Right hindlimb (tissue), 1 donor: ENCODE data around the gene ADAMTS17.
"Not testable (repeated sequence)": the region's sequence is repeated elsewhere in the genome, so short reads cannot be mapped to it uniquely, and the experiment has no call there.

Source experiments
- DNase-seq: peaks from one replicate; pipeline ENCODE4 v3.0.0-alpha.2; 2018

The ADAMTS17 gene

DNA sequence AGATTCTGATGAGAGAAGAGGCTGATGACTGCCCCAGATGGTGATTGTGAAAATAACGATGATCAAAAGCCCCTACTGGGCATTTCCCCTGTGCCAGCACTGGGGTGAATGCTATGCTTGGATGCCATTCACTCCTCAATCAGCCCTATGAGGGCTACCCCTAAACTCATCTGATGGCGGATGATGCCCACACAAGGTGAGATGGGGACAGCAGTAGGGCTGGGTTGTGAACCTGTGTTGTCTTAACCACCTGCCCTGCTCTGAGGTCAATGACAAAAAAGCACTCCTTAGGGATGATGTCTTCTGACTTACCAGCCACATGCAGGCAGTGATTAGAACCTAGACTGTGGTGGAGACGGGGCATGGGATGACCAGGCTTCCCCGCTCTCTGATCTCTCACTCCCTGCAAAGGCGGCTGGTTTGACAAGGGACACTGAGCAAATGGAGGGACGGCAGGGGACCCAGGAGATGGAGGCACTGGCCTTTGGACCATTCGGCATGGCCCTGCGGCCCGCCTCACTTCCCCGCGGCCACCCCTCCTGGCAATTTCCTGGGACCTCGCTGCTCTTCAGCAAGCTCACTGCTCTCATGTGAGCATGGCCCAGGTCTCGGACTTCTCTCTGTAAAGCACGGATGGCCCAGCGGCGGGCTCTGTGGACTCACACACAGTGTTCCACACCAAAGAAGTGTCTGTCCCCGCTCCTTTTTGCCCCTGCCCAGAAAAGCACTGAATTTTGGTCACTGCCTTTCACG is 357.1 kb downstream of the ADAMTS17 start:
- no peak for DNase-seq

DNA sequence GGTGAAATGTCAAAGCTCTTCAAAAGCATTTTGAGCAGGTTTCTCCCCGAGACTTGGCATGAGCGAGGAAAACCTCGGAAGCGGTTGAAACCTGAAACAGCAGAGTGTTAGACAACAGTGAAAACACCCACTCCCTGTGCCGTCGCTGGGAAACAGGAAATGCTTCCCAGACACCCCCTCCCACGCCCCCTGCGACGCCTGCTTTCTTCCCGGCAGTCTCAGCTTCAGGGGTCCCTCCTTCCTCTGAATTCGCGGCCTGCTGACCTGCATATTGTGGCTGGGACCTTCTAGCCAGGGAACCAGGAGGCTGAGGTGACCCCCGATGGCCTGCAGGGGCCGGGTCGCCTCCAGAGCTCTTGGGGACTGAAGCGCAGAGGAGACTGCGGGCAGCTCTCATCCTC is 357.9 kb downstream of the ADAMTS17 start:
- DNase-seq, result peak; percentile 74

DNA sequence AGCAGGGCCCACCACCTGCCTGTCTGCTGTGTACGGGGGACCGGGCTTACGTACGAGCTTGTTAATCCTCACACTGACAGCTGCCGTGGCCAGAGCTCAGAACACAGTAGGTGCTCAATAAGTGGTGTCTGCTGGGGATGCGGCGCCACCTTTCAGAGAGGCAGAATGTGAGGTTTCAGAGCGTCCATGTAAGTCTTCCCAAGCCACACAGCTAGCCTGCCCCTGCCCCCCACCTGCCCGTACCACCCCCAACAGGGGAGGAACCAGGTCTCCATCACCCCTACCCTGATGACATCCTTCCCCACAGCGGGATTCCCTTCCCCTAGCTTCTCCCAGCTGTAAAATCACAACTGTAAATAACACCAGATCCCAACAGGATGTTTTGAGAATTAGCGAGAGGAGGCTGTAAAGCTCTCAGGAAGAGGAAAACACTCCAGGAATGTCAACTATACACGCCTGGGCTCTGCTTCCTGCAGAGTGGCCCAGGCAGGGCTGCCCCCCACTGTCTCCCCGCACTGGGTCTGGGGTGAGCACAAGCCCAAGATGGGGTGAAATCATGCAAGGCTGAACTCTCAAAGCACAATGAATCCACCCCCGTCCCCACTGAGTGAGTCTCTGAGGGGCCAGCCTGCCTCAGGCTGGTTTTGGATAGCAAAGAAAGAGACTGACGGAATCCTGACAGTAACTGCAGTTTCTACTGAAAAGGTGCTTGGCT is 358.4 kb downstream of the ADAMTS17 start:
- DNase-seq, result peak; percentile 41

- no peak for DNase-seq
These were observed 359.1 kb downstream of the ADAMTS17 start for GRCh38 chr15:99982662-99983061.

DNA sequence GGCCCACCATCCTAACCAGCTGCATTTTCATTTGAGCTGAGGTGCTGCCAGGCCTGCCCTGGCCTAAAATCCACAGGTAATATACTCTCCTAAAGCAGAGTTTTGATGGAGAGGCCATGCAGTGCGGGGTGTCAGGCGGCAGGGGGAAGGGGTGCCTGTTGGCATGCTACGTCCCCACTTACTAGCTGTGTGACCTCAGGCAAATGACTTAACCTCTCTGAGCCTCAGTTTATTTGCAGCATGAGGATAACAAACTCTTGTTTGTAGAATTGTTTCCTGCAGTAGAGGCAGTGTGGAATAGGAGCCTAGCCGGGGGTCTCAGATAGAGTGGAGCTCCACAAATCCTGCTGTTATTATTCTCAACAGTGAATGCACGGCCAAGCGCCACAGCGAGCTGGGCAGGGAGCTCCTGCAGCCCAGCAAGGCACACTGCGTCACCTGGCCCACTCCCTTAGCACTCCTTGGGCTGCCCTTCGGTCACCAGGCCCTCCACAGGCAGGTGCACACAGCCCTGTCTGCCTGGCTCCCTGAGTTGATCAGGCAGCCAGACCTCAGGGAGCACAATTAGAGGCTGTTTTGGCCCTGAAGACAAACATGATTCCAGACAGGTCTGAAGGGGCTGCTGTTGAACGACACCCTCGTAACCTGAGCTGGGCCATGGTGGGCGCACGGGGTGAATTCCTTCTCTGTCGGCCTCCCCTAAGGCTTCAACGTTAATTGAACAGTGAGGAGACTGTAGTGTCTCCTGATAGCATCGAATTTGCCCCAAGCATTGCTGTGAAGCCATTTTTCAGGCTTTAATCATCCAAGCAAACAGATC is 359.7 kb downstream of the ADAMTS17 start:
- no peak for DNase-seq

DNA sequence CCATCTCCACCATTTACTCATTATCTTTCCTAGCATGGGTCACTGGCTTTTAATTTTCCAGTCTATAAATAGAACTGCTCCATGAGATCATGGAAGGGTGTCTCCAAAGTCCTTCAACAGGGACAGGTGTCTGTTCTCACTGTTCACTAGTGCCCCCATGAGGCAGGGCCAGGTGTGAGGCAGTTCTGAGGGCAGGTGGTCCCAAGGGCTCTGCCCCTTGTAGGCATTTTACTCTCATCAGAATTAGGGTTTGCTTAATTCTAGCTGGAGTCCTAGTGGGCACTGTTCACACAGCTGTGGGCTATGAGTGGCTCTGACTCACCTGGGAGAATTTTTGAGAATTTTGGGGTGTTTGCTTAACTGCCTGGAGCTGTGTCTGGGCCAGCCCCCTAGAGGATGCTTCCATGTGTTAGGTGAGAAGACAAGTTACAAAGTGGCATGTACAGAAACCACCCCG is 360.6 kb downstream of the ADAMTS17 start:
- DNase-seq, result no peak

DNA sequence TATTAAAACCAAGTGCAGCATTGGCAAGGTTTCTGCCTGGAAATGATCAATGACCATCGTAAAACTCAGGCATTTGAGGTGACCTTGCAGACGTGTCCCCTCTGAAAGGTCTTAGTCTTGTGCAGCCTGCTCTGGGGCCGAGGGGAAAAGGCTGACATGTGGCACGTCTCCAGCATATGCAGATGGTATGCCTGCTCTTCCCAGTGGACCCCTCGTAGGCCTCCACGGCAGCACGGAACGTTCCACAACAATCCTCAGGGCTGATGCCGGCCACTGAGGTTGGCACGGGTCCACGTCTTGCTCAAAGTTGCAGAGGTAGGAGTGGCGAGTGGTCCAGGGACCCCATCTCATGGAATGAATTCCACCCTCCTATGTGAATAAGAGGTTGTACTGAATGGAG is 361.0 kb downstream of the ADAMTS17 start:
- DNase-seq, result no peak

DNA sequence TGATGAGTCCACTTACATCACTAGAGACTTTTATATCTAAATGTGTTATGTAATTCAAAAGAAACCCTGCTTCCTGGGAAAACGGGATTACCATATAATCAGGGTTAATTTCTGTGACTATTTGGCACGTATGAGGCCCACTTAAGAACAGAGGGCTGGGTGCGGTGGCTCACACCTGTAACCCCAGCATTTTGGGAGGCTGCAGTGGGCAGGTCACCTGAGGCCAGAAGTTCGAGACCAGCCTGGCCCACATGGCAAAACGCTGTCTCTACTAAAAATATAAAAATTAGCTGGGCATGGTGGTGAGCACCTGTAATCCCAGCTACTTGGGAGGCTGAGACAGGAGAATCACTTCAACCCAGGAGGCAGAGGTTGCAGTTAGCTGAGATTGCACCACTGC is 361.9 kb downstream of the ADAMTS17 start:
- DNase-seq, result not testable (repeated sequence)

DNA sequence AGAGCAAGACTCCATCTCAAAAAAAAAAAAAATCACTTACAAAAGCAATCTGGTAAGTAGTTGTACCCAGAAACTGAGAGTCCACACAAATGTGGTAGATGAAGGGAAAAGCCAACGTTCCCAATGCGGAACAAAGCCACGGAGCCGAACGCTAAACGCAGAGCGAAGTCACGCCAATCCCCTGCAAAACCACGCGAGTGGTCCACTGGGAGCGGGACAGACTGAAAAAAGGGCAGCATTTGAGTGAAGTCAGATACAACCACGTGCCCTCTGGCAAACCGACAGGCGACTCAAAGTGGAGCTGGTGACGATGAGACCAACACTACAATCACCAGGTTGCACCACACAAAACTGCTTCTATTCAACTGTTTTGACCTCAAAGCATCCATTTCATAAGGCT is 362.4 kb downstream of the ADAMTS17 start:
- DNase-seq, result no peak

DNA sequence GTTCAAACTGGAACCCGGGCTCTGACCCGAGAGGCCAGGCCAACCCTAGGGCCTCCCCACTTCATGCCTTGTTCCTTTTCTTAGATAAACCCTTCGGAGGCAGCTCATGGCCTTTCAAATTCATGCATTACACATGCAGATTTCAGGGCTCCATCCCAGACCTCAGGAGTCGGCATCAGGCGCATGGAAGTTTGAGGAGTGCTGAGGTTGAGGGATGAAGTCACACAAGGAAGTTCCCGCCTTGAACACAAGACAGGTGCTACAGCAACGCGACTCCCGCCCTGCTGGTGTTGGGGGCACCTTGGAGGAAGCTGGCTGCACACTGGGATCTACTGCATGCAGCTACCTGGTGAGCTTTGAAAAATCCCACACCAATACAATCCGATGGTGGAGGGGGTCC is 363.3 kb downstream of the ADAMTS17 start:
- DNase-seq, result no peak

DNA sequence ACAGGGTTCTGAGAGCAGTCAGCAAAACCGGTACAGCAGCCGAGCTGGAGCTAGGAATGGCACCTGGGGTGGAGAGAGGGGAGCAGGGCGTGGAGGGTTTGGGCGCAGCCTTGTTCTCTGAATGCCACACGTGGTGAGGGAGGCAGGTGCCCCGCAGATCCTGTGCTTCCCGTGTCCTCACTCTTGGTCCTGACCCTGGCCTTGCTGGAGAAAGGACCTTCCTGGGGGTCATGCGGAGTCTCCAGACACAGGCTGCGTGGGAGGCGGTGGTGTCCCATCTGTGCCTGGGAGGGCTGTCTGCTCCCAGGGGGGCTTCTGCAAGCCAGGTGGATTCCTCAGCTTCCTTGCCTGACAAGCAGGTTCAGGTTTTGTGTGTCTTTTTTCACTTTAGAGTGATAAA is 363.8 kb downstream of the ADAMTS17 start:
- DNase-seq, result no peak

GRCh38 chr15:99976811-99977271 is 364.9 kb downstream of the ADAMTS17 start:
- DNase-seq, result no peak

- no peak for DNase-seq
These were observed 365.8 kb downstream of the ADAMTS17 start for GRCh38 chr15:99976000-99976399.

- no peak for DNase-seq
These were observed 367.5 kb downstream of the ADAMTS17 start for GRCh38 chr15:99974246-99974645.

GRCh38 chr15:99973351-99973750 is 368.4 kb downstream of the ADAMTS17 start:
- DNase-seq, result no peak

- DNase-seq, result peak; percentile 26
These were observed 370.8 kb downstream of the ADAMTS17 start for GRCh38 chr15:99970891-99971430.

DNA sequence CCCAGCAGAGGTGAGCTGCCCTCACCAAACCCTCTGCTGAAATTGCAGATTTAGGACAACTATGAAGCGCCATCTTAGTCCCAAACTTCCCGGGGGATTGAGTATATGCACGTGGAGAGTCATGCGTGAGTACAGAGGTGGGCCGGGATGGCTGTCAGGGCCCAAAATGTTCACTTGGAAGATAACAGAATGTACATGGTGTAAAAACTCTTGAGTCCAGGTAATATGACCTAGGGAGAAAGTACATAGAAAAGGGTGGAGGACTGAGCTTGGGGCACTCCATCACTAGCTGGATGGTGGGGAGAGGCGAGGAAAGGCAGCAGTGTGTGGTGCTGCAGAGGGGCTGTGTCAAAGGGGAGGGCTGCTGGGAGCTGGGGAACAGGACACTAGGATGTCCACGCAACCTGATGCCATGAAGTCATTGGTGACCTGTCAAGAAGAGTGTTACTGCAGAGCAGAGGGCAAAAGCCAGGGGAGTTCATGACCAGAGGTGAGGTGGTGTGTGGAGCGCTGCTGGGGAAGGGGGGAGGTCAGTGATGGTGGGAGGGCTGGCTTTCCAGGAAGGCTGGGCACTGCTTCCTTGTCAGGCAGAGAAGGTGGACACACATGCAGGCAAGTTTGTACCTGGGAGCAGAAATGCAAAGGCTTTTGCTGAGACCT is 372.4 kb downstream of the ADAMTS17 start:
- DNase-seq, result peak; percentile 7

GRCh38 chr15:99967841-99968371 is 373.9 kb downstream of the ADAMTS17 start:
- DNase-seq, result peak; percentile 22

GRCh38 chr15:99966815-99967214 is 375.0 kb downstream of the ADAMTS17 start:
- no peak for DNase-seq

DNA sequence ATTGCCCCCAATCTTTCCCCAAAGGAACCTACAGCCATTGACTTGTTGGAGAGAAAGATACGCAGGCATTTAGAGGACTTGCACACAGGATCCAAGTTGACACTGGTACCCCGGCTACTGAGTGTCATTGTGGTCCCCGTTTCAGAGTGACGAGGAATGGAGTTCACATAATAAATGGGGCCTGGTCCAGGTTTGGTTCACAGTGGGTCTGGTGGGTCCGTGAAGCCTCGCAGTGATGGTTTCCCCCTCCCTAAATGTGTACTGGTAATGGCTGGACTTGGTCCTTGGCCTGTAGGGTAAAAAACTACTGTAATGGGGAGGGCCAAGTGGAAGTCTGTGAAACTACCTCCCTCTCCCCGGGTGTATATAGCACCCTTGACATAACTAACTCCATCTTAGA is 376.4 kb downstream of the ADAMTS17 start:
- DNase-seq, result no peak

- no peak for DNase-seq
These were observed 377.8 kb downstream of the ADAMTS17 start for GRCh38 chr15:99963976-99964375.
